Chondrocyte (in vitro differentiated cells): Measurements from ENCODE around the gene TOB2. TPM values are rescaled to one million over a fixed set of nuclear protein-coding genes. Genes with fewer than 3 reads are reported as not detected.

Experiments used
- DNase-seq: peaks from one replicate; pipeline ENCODE4 v3.0.0; 2021; ENCODE audit warnings: mixed read lengths, low spot score
- H3K27ac Mint-ChIP-seq: one replicate; pipeline ENCODE4 v1.8.0; 2021; ENCODE audit warnings: mild to moderate bottlenecking, moderate library complexity, mixed read lengths; ENCODE audit not compliant: unreplicated experiment
- H3K27me3 Mint-ChIP-seq: 2 replicates; pipeline ENCODE4 v1.8.0; 2021; ENCODE audit warnings: low read depth, mixed read lengths
- H3K36me3 Mint-ChIP-seq: 2 replicates; pipeline ENCODE4 v1.8.0; 2021; ENCODE audit warnings: low read depth, mixed read lengths
- H3K4me1 Mint-ChIP-seq: 2 replicates; pipeline ENCODE4 v1.8.0; 2021; ENCODE audit warnings: low read depth, mild to moderate bottlenecking, mixed read lengths
- H3K4me3 Mint-ChIP-seq: one replicate; pipeline ENCODE4 v1.8.0; 2021; ENCODE audit warnings: mild to moderate bottlenecking, moderate library complexity, mixed read lengths; ENCODE audit not compliant: unreplicated experiment
- H3K9me3 Mint-ChIP-seq: 2 replicates; pipeline ENCODE4 v1.8.0; 2021; ENCODE audit warnings: low read depth, mixed read lengths
- total RNA-seq: library from RNA; stranded (reverse); gene quantifications from 3 replicates; pipeline ENCODE4 v1.2.1, GENCODE V29; 2021
- TF ChIP-seq, protein P1 (sequence below): fragments of 200-600 bp; sonication (generic); IDR thresholded peaks from 2 replicates; pipeline ENCODE4 v1.5.0; 2021; ENCODE audit warnings: antibody characterized with exemption, mild to moderate bottlenecking, moderate library complexity

Gene TOB2
- total RNA-seq, 1 donor from 2014 or later = 37.7 TPM

DNA sequence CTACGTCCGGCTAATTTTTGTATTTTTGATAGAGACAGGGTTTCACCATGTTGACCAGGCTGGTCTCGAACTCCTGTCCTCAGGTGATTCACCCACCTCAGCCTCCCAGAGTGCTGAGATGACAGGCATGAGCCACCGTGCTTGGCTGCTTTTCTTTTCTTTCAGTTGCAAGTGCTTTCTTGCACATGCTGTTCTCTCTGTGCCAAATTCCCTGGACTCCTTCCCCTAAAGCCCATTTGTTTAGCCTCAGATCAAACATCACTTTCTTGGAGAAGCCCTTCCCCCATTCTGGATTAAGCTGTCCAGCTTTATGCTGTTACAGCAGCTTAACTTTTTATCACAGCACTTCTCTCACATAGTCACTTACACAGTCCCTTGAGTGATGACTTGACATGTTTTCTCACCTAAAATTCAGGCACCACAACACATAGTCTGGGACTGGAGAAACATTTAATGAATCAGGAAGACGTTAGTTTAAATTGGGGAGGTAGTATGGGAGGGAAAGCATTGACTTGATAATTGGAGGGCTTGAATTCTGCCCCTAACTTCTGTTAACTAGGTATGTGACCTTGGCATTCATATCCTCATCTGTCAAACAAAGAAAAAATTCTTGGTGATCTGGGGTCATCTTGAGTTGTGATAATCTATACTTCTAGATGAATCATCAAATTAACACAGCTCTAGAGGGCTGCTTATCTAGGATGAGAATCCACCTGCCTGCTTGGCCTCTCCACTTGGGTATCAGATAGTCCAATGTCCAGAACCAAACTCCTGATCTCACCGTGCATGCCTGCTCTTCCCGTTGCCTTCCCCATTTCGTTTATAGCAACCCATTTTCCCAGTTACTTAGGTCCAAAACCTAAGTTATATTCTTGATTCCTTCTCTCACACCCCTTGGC lies 40.7 kb upstream of the TOB2 start:
- Mint-ChIP-seq H3K27me3 (no peaks in the 10 kb centered on the region), H3K4me1 (peaks cover 36% of the 10 kb centered on the region), H3K27ac (peak overlapping the region; percentile 19), H3K9me3 (no peaks in the 10 kb centered on the region), H3K4me3 (no peak overlapping the region), H3K36me3 (peaks cover 1% of the 10 kb centered on the region)
- TF ChIP-seq, protein P1, sequence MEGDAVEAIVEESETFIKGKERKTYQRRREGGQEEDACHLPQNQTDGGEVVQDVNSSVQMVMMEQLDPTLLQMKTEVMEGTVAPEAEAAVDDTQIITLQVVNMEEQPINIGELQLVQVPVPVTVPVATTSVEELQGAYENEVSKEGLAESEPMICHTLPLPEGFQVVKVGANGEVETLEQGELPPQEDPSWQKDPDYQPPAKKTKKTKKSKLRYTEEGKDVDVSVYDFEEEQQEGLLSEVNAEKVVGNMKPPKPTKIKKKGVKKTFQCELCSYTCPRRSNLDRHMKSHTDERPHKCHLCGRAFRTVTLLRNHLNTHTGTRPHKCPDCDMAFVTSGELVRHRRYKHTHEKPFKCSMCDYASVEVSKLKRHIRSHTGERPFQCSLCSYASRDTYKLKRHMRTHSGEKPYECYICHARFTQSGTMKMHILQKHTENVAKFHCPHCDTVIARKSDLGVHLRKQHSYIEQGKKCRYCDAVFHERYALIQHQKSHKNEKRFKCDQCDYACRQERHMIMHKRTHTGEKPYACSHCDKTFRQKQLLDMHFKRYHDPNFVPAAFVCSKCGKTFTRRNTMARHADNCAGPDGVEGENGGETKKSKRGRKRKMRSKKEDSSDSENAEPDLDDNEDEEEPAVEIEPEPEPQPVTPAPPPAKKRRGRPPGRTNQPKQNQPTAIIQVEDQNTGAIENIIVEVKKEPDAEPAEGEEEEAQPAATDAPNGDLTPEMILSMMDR = no peak
- DNase-seq = peak; percentile 1

- H3K27ac Mint-ChIP-seq = peak overlapping the region; percentile 32
- DNase-seq = peak; percentile 25
- peaks cover 1% of the 10 kb centered on the region for H3K36me3 Mint-ChIP-seq
- no peaks in the 10 kb centered on the region for H3K27me3 Mint-ChIP-seq
- TF ChIP-seq, protein P1 = no peak
- H3K4me3 Mint-ChIP-seq = no peak overlapping the region
- peaks cover 45% of the 10 kb centered on the region for H3K4me1 Mint-ChIP-seq
- no peaks in the 10 kb centered on the region for H3K9me3 Mint-ChIP-seq
Observed at GRCh38 chr22:41485033-41485432, 38.4 kb upstream of the TOB2 start.

- Mint-ChIP-seq H3K4me1 (peaks cover 58% of the 10 kb centered on the region), H3K36me3 (no peaks in the 10 kb centered on the region), H3K27ac (peak overlapping the region; percentile 90), H3K4me3 (no peak overlapping the region), H3K27me3 (no peaks in the 10 kb centered on the region), H3K9me3 (no peaks in the 10 kb centered on the region)
- DNase-seq = no peak
- TF ChIP-seq, protein P1 = no peak
Observed at GRCh38 chr22:41482319-41482935, 35.8 kb upstream of the TOB2 start.

DNA sequence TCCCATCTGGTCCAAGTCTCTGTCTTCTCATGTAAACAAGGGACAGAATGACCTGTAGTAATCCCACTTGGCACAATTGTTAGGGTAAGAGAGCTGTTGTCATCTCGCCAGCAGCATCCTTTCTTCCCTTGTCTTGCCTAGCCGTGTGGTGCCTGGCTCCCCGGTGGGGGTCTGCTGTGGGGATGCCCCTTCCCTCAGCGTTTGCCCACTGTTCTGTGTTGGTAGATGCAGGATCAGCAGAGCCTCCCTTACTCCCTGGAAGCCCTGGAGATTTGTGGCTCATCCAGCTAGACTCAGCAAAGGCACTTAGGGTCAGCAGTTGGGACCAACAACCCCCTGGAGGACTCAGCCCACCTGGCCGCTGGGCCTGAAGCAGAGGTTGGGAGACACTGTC lies 35.3 kb upstream of the TOB2 start:
- TF ChIP-seq, protein P1 = no peak
- Mint-ChIP-seq H3K27ac (peak overlapping the region; percentile 90), H3K36me3 (no peaks in the 10 kb centered on the region), H3K27me3 (no peaks in the 10 kb centered on the region), H3K9me3 (no peaks in the 10 kb centered on the region), H3K4me1 (peaks cover 58% of the 10 kb centered on the region), H3K4me3 (no peak overlapping the region)
- peak; percentile 48 for DNase-seq

DNA sequence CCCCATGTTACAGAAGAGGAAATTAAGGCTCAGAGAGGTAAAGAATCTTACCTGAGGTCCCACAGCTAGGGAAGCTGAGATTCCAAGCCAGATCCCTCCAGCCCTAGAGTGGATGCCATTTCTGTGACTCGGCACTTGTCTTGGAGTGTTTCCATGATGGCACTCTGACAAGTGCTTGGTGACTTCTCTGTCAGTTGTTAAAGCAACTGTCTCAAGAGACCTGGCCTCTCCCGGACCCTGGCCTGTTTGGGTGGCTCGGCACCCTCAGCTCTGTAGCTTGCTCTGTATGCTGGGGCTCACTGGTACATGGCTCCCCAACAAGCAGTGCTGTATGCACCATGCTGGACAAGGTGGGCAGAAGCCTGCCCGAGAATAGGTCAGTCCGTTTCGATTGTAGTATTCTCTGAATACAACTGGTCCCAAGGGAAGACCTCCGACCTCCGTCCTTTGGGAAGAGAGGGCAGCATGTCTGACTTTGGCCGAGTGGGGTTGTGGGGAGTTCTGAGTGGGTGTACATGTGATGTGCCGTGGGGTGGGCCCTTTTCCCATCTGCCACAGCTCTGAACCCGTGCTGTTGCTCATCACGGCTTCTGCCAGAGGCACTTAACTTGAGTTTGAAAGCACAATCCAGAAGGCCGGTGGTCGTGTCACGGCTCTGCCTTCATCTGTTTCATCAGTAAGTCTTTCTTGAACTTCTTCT lies 34.7 kb upstream of the TOB2 start:
- TF ChIP-seq, protein P1 = no peak
- Mint-ChIP-seq H3K4me3 (no peak overlapping the region), H3K27me3 (no peaks in the 10 kb centered on the region), H3K4me1 (peaks cover 58% of the 10 kb centered on the region), H3K27ac (peak overlapping the region; percentile 90), H3K9me3 (no peaks in the 10 kb centered on the region), H3K36me3 (no peaks in the 10 kb centered on the region)
- peak; percentile 66 for DNase-seq
